Stimulated activated CD4-positive, alpha-beta T cell treated with anti-CD3 and anti-CD28 coated beads, Interleukin-1b, Interleukin-23, amount 100 ng/mL, for 24 hours (primary cell): ENCODE measurements around the gene COQ3.

ENCODE experiments used
- DNase-seq, 4 experiments: peaks; one replicate each; pipeline ENCODE4 v3.0.0-alpha.2; 2020; ENCODE audit warnings: low read depth in 4 of 4, low spot score in 1 of 4

COQ3 gene, protein sequence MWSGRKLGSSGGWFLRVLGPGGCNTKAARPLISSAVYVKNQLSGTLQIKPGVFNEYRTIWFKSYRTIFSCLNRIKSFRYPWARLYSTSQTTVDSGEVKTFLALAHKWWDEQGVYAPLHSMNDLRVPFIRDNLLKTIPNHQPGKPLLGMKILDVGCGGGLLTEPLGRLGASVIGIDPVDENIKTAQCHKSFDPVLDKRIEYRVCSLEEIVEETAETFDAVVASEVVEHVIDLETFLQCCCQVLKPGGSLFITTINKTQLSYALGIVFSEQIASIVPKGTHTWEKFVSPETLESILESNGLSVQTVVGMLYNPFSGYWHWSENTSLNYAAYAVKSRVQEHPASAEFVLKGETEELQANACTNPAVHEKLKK

DNA sequence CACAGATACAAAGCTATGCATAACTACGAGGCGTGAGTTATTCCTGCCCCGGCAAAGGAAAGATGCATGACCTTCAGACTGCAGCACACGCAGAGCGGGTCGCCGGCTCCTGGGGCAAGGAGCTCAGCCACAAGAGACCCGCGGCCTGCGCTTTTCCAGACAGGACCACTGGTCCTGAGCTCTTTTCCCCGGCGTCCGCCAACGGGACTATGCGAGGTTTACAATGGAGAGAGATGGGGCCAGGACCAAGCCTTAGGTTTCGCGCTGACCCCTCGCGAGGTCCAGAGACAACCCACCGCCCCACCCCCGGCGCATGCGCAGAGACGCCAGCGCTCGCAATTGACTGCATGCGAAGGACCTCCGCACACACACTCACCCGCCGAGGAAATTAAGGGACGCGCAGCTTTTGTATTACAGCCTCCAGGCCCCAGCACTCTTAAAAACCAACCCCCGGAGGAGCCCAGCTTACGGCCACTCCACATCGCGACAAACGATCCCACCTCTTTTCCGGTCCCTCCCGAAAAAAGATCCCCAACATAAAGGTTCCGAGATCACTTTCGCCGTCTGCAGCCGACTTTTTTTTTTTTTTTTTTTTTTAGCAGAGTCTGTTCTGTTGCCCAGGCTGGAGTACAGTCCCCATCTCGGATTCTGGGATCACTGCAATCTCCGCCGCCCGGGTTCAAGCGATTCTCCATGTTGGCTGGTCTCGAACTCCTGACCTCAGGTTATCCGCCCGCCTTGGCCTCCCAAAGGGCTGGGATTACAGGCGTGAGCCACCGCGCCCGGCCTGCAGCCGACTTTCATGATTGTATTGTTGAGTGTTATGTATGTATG lies at the start of gene COQ3:
COQ3 (minus strand) TSS at position 498 of the 834 bp plus-strand sequence; CDS start at position 482, 16 bp downstream.
- DNase-seq = peak; percentile 46 to 54 (median 50)

DNA sequence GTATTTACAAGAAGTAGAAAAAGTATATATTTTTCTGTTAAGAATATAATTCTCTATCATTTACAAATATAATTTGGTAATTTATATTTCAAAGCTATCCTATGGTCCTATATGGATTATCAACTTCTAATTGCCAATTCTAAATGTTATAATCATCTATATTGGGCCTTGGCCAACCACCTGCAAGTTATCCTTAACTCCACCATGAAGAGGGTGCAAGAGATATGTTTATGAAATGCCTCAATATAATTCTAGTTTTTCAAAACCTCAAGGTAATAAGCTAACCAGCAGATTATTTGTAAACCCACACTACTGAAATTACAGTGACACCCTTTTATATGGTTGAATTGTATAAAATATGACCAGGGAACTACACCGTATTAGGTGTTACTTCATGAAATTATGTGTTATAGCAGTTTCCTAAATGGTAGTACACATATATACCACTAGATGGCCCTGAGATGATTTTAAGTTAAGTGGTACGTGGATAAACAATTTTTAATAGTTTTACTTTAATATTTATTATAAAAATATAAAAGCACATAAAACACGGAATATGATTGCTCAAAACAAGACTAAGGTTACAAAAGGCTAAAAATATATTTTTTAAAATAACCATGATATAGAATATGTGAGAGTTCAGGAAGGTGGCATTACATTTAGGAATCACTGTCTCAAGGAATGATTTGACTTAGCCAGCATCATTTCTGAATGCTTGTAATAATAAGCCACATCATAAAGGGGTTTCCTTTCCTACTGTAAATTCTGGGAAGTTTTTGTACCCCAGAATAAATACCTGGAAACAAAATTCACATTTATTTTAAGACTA lies 40.9 kb upstream of the COQ3 start:
- no peak for DNase-seq

DNA sequence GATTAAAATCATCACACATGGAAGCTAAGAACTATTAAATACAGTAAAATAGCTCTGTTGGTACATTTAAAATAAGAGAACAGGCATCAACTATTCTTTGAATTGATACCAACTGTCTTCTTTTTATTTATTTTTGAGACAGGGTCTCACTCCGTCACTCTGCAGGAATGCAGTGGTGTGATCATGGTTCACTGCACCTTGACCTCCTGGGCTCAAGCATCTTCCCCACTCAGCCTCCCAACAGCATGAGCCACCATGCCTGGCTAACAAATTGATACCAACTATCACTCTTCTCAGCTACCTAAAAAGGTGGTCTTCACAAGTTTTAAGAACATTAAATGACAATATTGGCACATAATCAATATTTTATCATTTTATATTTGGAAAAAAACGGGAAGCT lies 38.9 kb upstream of the COQ3 start:
- DNase-seq = no peak

DNA sequence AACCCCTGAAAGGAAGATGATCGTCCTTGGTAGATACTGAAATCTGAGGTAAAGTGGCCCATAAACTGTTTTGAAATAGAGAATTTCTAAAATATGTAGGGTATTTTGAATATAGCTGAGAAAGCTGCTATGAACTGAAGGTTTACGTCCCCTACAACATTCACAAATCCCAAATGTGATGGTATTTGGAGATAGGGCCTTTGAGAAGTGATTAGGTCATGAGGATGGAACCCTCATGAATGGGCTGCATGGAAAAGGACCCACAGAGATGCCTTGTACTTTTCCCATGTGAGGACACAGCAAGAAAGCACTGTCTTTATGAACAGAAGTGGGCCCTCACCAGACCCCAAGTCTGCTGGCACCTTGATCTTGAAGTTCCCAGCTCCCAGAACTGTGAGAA lies 37.9 kb upstream of the COQ3 start:
- DNase-seq = no peak

DNA sequence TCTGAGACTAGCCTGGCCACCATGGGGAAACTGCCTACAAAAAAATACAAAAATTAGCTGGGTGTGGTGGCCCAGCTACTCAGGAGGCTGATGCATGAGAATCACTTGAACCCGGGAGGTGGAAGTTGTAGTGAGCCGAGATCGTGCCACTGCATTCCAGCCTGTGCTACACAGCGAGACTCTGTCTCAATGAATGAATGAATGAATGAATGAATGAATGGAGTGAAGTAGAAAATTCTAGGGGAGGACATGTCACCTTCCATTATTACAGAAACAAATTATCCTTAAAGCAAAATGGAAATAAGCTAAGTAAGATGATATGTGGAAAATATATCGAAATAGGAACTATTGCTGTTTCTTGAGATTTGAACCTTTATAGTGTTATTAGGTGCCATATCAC lies 34.0 kb upstream of the COQ3 start:
- DNase-seq = no peak

DNA sequence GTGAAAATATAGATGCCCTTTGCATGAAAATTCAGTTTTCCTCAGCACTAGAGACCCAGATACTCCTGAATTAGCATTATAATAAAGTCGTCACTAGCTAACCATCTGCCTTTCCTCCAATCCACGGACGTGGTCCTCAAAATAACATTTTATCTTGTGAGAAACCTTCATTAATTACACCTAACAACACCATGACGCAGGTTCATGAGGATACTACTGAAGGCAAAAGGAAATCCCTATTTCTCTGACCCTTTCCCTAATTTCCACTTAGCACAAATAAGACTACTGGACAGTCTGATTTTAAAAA lies 32.4 kb upstream of the COQ3 start:
- DNase-seq = no peak

DNA sequence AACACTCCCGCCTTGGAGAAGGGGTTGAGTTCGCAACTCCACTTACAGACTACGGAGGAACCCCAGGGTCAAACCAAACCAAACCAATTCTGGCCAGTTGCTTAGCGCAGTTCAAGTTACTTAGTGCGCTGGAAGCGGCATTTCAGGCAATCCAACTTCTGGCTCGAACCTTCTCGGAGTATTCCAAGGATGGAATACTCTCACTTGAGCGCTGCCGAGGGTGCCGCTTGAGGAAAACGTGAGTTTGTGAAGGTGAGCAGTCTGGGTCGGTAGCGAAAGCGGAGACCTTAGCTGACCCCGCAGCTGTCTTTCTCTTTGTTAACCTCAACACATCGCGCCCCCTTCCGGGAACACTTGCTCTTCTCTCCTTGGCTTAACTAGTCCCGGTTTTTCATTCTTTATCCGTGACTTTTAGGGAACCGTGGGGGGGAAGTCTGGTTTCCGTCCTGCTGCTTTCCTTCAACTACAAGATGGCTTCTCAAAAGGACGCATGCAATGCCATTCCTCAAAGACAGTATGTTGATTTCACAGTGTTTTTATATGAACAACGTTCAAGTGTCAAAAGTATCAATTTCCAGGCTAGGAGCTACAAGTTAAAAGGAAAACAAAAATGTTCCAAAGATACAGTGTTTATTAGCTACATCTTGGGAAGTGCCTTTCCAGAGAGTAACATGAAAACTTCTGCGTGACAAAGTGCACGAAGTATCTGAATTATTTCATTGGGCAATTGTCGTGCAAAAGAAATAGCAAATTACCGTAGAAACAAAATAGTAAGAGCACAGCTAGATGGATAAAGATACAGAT lies 31.9 kb upstream of the COQ3 start:
- peak; percentile 20 to 64 (median 34) for DNase-seq

DNA sequence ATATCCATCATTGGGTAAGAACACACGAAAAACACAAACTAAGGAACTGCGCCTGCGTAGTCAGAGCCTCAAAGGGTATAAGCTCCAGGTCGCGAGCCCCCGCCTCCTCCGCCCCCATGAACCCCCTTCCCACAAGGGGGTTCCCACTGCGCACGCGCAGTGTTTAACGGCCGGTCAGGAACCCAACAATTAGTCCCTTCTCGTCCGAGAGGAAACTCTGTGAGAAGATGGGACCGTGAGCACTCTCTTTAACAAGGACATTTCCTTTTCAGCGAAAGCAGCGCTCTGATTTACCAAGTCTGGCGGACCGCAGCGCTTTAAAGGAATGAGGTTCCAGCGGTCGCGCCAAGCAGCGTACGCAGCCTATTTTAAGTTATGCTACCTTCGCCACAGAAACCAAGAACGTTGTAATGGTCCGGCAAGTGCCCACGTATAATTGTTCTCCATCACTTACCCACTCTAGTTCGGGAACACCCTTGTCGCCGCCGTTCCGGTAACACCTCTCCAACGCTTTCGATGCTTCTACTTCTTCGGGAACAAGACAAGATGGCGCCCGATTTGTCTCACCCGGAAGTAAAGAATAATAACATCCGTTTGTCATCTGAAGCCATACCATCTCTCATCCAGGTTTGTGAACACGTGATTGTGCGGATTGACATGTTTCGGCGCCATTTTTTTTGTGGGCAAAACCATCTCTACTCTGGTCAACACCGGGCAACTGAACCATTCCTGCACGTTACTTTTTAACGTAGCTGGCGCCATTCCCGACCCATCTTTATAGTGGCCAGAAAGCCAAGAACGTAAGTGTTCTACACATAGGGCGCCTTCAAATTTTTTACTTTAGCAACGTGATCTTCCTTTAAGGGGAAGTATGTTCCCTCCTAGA lies 31.0 kb upstream of the COQ3 start, which contains the start of gene PNISR:
PNISR (minus strand) TSS at position 548 of the 886 bp plus-strand sequence. CDS start 10,649 bp downstream, outside the sequence.
- DNase-seq = peak; percentile 60 to 71 (median 70)

DNA sequence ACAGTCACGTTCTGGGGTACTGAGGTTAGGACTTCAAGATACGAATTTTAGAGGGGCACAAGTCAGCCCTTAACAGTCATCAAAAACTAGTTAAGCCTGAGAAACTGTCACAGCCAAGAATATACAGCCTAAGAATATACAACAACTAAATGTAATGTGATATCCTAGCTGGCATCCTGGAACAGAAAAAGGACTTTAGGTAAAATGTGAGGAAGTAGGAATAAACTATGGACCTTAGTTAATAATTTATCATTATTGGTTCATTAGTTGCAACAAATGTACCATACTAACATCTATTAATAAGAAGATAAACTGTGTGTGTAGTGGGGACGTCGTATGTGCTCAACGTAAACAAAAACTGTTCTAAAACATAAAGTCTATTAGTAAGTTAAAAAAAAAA lies 30.0 kb upstream of the COQ3 start:
- no peak for DNase-seq

DNA sequence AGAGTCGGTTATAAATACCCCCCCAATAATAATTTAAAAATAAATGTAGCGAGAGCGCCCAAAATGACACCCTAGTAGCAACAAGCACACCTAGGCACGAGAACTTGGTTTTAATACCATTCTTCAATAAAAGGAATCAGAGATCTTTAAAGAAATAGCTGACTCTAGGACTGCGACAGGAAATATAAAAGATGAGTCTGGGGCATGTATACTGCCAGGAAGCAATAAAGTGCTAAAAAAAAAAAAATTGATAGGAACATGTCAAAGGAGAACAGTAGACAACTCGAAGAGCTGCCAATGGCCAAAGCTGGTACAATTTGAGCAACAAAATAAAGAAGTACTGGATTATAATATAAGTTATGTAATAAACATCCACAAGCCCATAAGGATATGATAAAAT lies 28.9 kb upstream of the COQ3 start:
- DNase-seq = no peak

DNA sequence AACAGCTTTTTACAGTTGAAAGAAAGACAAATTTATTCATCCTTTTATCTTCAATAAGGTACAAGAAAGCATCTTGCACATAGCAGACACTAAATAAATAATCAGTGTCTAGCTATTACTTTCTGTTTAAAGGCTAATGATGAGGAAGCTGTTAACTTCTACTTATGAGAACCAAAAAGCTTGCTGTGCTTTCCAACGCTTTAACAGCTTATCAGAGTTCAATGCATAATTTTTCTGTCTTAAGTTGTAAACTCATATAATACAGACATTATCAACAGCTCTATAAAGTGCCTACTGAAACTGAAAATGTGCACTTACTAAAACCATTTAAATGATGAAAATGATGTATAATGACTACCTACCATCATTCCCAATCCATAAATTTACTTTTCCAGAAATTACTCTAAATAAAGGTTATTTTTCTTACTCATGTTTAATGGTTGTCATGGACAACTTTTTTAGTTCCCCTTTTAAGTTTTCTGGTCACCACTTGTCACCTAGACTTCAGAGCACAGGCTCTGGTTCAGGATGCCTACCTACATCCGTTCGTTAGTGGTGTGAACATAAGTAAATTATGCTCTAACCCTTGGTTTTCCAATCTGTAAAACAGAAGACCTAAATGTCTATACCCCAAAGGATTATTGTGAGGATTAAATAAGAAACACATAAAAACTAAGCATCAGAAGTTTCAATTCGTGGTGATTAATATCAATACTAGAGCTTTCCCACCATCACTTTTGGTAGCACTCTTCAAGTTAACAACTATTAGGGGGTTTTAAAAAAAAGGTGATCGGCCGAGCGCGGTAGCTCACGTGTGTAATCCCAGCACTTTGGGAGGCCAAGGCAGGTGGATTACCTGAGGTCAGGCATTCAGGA lies 23.1 kb upstream of the COQ3 start:
- DNase-seq = no peak

DNA sequence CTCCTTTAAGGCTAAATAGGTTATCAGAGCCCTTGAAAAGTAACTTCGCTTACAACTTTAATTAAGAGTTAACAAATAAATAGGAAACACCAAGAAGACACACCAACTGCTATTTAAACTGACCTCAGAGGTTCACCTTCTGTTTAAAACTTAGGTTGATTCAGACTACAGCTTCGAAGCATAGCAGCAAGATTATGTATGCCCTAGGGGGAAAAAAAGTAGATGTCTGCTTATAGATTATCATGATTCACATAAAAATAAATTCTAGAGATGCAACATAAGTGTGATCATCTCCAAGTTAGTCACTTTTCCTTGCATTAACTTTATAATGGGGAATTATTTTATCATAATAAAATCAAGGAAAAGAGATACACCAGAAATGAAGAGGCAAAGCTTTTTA lies 22.2 kb upstream of the COQ3 start:
- DNase-seq = no peak

DNA sequence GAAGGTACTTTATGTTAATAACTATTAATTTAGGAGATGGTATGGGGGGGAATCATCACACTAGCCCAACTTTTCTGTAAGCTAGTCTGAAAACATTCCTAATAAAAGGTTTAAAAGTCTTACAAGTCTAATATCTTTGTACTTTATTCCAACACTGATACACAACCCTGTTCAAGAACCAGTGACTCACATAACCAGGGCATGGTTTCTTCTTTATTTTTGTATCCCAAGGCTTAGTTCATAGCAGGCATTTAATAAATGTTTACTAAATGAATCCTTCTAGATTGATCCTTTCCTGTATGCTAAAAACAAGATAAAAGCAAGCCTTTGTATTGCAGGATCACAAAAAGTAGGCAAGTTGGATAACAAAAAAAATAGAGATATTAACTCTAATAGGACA lies 21.5 kb upstream of the COQ3 start:
- no peak for DNase-seq

DNA sequence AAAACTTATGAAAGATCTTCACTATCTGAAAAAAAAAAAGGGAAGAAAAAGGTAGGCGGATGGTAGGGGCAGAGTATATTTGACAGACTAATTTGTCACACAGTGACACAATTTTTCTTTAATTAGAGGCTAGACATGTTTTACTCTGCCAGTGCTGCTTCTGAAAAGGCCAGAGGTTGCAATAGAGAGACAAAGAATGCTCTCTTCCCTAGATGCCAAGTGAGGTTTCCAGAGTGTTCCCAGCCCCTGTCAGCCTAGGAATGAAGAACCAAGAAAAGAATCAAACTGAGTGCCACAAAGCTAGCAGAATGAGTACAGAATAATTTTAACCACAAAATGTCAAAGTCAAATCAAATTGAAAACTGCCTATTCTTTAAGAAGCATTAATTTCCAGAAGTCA lies 18.1 kb upstream of the COQ3 start:
- DNase-seq = no peak

DNA sequence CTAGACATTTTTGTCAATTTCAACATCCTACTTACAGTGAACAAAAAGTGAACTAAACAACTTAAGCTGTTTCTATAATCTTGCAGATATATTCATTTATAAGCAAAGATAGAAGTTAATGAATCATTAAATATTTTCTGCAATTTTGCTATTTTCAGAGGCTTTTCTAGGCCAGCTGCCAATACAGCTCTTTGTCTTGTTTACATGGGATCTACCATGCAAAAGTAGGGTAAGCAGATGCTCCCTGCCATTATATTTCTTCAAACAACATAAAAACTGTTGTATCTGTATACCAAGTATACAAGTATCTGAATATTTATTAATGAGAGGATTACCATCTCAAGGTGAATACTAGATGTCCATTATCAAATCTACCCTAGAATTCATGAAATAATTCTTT lies 15.7 kb upstream of the COQ3 start:
- no peak for DNase-seq

DNA sequence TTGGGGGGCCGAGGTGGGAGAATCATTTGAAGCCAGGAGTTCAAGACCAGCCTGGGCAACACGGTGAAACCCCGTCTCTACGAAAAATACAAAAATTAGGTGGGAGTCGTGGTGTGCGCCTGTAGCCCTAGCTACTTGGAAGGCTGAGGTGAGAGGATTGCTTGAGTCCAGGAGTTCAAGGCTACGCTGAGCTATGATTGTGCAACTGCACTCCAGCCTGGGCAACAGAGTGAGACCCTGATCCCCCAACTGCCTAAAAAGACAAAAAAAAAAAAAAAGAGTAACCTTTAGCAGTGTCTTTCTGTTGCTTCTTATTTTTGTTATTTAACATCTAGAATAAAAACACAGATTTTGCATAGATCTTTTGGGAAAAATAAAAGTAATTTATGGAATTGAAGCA lies 13.1 kb upstream of the COQ3 start:
- DNase-seq = no peak

DNA sequence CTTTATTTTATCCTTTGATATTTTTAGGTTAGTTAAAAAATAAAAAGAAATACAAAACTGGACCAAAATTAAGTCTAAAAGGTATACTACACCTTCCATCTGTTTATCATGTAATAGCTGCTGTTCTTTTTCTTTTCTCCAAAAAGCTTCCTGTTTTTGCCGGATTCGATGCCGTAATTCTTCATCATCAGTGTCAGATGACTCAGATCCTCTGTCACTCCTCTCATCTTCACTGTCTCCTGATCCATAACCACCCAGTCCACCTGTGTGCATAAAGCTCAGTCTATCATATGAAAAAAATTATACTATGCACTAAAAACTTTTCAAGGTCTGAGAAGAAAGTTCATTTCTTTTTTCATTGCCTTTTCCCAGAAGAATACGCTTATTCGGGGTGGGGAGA lies 8.5 kb upstream of the COQ3 start:
- DNase-seq = no peak

DNA sequence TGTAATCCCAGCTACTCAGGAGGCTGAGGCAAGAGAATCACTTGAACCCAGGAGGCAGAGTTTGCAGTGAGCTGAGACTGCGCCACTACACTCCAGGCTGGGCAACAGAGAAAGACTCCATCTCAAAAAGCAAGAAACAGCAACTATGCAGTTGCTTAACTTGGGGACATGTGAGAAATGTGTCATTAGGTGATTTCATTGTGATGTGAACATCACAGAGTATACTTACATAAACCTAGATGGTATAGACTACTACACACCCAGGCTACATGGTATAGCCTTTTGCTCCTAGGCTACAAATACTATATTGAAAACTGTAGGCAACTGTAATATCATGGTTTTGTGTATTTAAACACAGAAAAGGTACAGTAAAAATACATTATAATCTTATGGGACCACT lies 3.3 kb upstream of the COQ3 start:
- no peak for DNase-seq

DNA sequence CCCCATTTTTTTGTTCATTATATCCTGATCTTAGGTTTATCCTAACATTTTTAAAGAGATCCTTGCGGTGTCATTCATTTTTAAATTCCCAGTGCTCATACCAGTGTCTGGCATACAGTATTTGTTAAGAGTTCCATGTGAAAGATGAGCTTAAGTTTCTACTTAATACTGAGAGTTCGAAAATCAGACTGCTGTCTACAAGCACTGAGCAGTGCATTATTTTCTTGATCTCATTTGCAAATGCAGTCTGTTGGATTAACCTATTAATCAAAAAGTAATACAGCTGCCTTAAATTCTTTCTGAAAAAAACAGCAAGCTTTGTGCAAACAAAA lies 663 bp downstream of the COQ3 start:
- no peak for DNase-seq
